Activated T-cell treated with anti-CD3 and anti-CD28 coated beads, Interleukin-2, amount 50 U/mL, for 4 hours (primary cell): ENCODE measurements around the gene KIF13A. TPM values are rescaled to one million over a fixed set of nuclear protein-coding genes. Genes with fewer than 3 reads are reported as not detected.
"Not testable (repeated sequence)": the region's sequence is repeated elsewhere in the genome, so short reads cannot be mapped to it uniquely, and the experiment has no call there.

Source experiments
- ATAC-seq, 2 donors: fragments of 200-7000 bp; cut with Tn5 transposase; one replicate each; pipeline ENCODE4 v1.10.0; 2021
- DNase-seq: peaks from one replicate; pipeline ENCODE4 v3.0.0-alpha.2; 2020
- H3K27me3 Mint-ChIP-seq: one replicate; pipeline ENCODE4 v1.8.0; 2021; ENCODE audit warnings: low read depth, mixed read lengths
- H3K36me3 Mint-ChIP-seq: one replicate; pipeline ENCODE4 v1.8.0; 2022; ENCODE audit warnings: mixed read lengths; ENCODE audit not compliant: insufficient read depth
- H3K4me1 Mint-ChIP-seq: one replicate; pipeline ENCODE4 v1.8.0; 2021; ENCODE audit warnings: low read depth, mixed read lengths
- H3K4me3 Mint-ChIP-seq: one replicate; pipeline ENCODE4 v1.8.0; 2021; ENCODE audit warnings: mild to moderate bottlenecking, moderate library complexity, mixed read lengths
- H3K9me3 Mint-ChIP-seq: one replicate; pipeline ENCODE4 v1.8.0; 2021; ENCODE audit warnings: mixed read lengths
- total RNA-seq, 3 donors: library from RNA; stranded (reverse); gene quantifications; one replicate each; pipeline ENCODE4 v1.2.1, GENCODE V29; 2021

Gene KIF13A
- total RNA-seq, 3 donors from 2014 or later: 0.29 to 0.63 (median 0.43) TPM

GRCh38 chr6:17985934-17986655, 1.3 kb downstream of the KIF13A start:
- no peak for ATAC-seq
- peak overlapping the region; percentile 76 for H3K4me3 Mint-ChIP-seq
- no peaks in the 10 kb centered on the region for H3K9me3 Mint-ChIP-seq
- peaks cover 10% of the 10 kb centered on the region for H3K4me1 Mint-ChIP-seq
- H3K27me3 Mint-ChIP-seq: peaks cover 60% of the 10 kb centered on the region
- no peak for DNase-seq
- H3K36me3 Mint-ChIP-seq: no peaks in the 10 kb centered on the region

GRCh38 chr6:17984812-17985670, 2.4 kb downstream of the KIF13A start:
- Mint-ChIP-seq H3K4me3 (no peak overlapping the region), H3K9me3 (no peaks in the 10 kb centered on the region), H3K27me3 (peaks cover 56% of the 10 kb centered on the region), H3K36me3 (no peaks in the 10 kb centered on the region), H3K4me1 (peaks cover 10% of the 10 kb centered on the region)
- DNase-seq: no peak
- ATAC-seq: no peak

GRCh38 chr6:17984399-17984798, 3.0 kb downstream of the KIF13A start:
- Mint-ChIP-seq H3K27me3 (peaks cover 50% of the 10 kb centered on the region), H3K4me1 (peaks cover 10% of the 10 kb centered on the region), H3K36me3 (no peaks in the 10 kb centered on the region), H3K4me3 (no peak overlapping the region), H3K9me3 (no peaks in the 10 kb centered on the region)
- no peak for ATAC-seq
- DNase-seq: no peak

GRCh38 chr6:17983730-17984129, 3.7 kb downstream of the KIF13A start:
- Mint-ChIP-seq H3K4me3 (no peak overlapping the region), H3K9me3 (no peaks in the 10 kb centered on the region), H3K27me3 (peaks cover 43% of the 10 kb centered on the region)

GRCh38 chr6:17980329-17980728, 7.1 kb downstream of the KIF13A start:
- Mint-ChIP-seq H3K27me3 (peaks cover 22% of the 10 kb centered on the region), H3K9me3 (no peaks in the 10 kb centered on the region), H3K4me1 (peaks cover 5% of the 10 kb centered on the region), H3K36me3 (no peaks in the 10 kb centered on the region), H3K4me3 (no peak overlapping the region)
- DNase-seq (no peak), ATAC-seq (no peak)

More at GRCh38 chr6:17983730-17984129, 3.7 kb downstream of the KIF13A start:
- Mint-ChIP-seq H3K4me1 (peaks cover 10% of the 10 kb centered on the region), H3K36me3 (no peaks in the 10 kb centered on the region)
- DNase-seq (no peak), ATAC-seq (no peak)

- peaks cover 14% of the 10 kb centered on the region for H3K27me3 Mint-ChIP-seq
These were observed 8.0 kb downstream of the KIF13A start for GRCh38 chr6:17979479-17979878.

GRCh38 chr6:17976258-17976657, 11.2 kb downstream of the KIF13A start:
- not testable (repeated sequence) for H3K36me3 Mint-ChIP-seq, DNase-seq, ATAC-seq, H3K9me3 Mint-ChIP-seq, H3K4me1 Mint-ChIP-seq, H3K4me3 Mint-ChIP-seq
- peaks cover 18% of the 10 kb centered on the region for H3K27me3 Mint-ChIP-seq

More at GRCh38 chr6:17979479-17979878, 8.0 kb downstream of the KIF13A start:
- H3K4me1 Mint-ChIP-seq: peaks cover 3% of the 10 kb centered on the region
- no peak overlapping the region for H3K4me3 Mint-ChIP-seq
- no peak for ATAC-seq
- H3K9me3 Mint-ChIP-seq: no peaks in the 10 kb centered on the region
- H3K36me3 Mint-ChIP-seq: no peaks in the 10 kb centered on the region
- DNase-seq: no peak

- DNase-seq (no peak), ATAC-seq (no peak)
- Mint-ChIP-seq H3K4me3 (no peak overlapping the region), H3K27me3 (peaks cover 15% of the 10 kb centered on the region), H3K9me3 (no peaks in the 10 kb centered on the region), H3K36me3 (no peaks in the 10 kb centered on the region), H3K4me1 (peaks cover 1% of the 10 kb centered on the region)
These were observed 12.7 kb downstream of the KIF13A start for GRCh38 chr6:17974570-17975368.

GRCh38 chr6:17972978-17973622, 14.3 kb downstream of the KIF13A start:
- Mint-ChIP-seq H3K4me1 (peaks cover 1% of the 10 kb centered on the region), H3K4me3 (no peak overlapping the region), H3K9me3 (no peaks in the 10 kb centered on the region), H3K36me3 (no peaks in the 10 kb centered on the region), H3K27me3 (peaks cover 17% of the 10 kb centered on the region)
- ATAC-seq (no peak), DNase-seq (no peak)

GRCh38 chr6:17972074-17972952, 15.1 kb downstream of the KIF13A start:
- Mint-ChIP-seq H3K4me1 (peaks cover 1% of the 10 kb centered on the region), H3K36me3 (no peaks in the 10 kb centered on the region)

GRCh38 chr6:17971128-17972073, 16.0 kb downstream of the KIF13A start:
- peaks cover 1% of the 10 kb centered on the region for H3K4me1 Mint-ChIP-seq
- no peak overlapping the region for H3K4me3 Mint-ChIP-seq
- H3K36me3 Mint-ChIP-seq: no peaks in the 10 kb centered on the region
- H3K27me3 Mint-ChIP-seq: peaks cover 17% of the 10 kb centered on the region
- DNase-seq: no peak
- ATAC-seq: no peak
- H3K9me3 Mint-ChIP-seq: no peaks in the 10 kb centered on the region

More at GRCh38 chr6:17972074-17972952, 15.1 kb downstream of the KIF13A start:
- ATAC-seq: no peak
- Mint-ChIP-seq H3K9me3 (no peaks in the 10 kb centered on the region), H3K27me3 (peaks cover 17% of the 10 kb centered on the region), H3K4me3 (no peak overlapping the region)
- no peak for DNase-seq

- peaks cover 1% of the 10 kb centered on the region for H3K4me1 Mint-ChIP-seq
- ATAC-seq (no peak), DNase-seq (no peak)
- no peaks in the 10 kb centered on the region for H3K9me3 Mint-ChIP-seq
- no peaks in the 10 kb centered on the region for H3K36me3 Mint-ChIP-seq
- H3K27me3 Mint-ChIP-seq: peaks cover 17% of the 10 kb centered on the region
- H3K4me3 Mint-ChIP-seq: no peak overlapping the region
These were observed 18.6 kb downstream of the KIF13A start for GRCh38 chr6:17968876-17969275.
